CD4-positive, alpha-beta T cell treated with Interleukin-2 at 100 ng/mL for 4 hours (primary cell): ENCODE measurements around the gene CERS6.

Experiments
- DNase-seq: peaks from one replicate; pipeline ENCODE4 v3.0.0-alpha.2; 2020; ENCODE audit warnings: low spot score

CERS6 gene

DNA sequence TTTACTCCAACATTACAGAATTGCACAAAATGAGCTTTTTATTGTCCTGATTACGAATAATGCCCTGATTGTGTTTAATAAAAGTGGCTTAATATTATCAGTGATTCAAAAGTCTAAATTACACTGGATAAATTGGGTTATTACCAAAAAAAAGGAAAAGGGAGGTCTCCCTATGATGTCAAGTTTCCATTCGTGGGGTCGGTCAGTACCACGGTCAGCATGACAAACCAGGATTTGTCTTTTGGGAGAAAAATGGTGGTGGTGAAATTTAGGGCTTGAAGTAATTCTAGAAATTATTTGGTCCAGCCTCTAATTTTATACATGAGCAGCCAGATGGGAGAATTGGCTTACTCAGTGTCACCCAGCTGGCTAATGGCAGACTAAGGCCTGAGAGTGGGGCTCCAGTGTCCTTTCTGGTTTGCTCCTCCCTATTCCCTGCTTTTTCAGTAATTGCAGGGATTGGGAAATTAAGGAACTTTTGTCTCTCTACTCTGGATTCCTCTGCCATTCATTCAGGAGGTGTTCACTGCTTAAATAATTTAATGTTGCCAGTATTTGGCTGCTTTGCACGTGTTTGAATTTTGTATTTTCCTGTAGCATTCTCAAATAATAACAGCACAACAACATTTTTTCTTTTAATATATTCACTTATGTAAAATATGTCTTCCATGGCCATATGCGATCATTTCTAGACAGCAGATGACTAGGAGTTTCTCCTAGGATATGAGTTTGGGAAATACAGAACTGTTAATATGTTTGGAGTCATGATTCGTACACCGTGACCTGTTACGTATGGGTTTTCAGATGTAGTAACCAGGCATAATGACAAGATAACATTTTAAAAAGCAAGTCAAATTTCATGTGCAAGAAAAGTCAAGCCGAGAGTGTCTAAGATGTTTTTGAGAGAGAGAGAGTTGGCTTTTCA, 217.5 kb downstream of the CERS6 start:
- DNase-seq = no peak

DNA sequence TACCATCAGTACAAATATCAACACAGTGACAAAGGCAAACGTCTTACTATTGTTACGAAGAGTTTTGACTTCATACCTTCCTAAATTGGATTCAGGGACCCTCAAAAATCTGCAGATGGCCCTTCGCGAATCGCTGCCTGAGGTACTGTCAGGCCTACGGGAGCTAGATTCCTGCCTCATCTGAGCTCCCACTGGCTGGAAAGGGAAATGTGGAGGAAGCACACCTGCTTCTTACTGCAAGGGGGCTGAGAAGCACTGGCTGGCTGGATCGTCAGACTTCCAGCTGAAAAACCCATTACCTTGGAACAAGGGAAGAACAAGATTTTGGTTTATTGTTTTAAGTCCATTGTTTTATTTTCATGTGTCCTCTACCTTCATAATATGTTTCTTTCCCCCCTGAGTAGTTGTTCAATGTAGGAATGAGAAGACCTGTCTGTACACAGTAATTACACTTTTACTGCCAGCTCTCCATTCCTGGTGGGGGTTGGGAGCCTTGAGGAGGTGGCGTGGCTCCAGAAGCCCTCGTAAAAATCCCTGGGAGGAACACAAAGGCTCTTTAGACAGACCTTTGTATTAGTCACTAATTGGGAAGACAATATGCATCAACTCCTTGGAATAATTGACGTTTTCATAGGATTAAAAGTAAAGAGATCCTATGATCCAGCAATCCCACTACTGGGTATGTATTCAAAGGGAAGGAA, 222.2 kb downstream of the CERS6 start:
- DNase-seq = no peak

DNA sequence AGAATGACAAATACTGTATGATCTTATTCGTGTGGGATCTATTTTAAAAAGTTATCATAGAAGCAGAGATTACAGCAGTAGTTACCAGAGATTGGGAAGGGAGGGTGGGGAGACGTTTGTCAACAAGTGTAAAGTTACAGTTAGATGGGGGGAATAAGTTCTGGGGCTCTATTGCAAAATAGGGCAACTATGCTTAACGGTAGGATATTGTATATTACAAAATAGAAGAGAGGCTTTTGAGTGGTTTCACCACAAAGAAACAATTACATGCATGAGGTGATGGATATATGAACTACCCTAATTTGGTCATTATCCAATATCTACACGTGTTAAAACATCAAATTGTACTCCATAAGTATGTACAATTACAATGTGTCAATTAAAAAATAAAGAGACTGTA, 223.0 kb downstream of the CERS6 start:
- no peak for DNase-seq

DNA sequence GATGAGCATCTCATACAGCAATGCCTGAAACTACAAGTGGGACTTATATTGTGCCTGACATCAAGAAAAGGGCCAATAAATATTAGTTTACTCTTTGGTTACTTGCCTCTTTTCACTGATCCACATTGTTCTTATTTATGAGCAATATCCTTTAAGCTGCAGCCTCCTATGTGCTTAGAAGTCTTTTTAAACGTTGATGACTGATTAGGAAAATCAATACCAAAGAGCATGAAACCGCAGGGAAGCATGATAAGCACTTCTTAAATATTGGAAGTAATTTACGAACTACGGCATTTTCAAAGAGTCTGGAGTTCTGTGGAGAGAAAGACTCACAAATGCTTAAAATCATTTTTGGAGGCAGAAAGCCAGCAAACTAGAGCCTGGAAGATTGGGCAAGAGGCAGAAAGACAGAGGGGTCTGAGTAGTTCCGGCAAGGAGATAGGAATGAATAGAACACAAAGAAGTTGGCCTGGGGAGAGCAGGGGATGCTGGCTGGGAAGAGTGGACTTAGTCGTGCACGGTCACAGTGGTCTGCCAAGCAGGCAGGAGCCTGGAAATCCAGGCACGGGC, 223.8 kb downstream of the CERS6 start:
- DNase-seq = no peak

DNA sequence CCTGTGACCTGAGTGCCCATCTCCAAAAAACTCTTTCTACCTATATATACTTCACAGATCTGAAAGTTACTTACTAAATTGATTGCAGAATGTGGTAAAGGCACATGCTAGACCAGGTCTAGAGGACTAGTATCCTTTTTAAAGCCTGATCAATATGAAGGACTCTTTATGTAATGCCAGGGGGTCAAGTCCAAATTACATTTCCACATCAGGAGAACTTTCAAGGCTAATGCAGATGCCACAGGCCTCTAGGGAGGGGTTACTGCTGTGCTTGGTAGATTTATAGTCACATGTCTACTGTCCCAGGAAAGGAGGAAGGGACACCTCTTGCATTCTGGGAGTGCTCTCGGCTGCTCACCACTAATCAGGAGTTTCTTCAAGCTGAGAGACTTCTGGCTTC, 227.9 kb downstream of the CERS6 start:
- DNase-seq = no peak

DNA sequence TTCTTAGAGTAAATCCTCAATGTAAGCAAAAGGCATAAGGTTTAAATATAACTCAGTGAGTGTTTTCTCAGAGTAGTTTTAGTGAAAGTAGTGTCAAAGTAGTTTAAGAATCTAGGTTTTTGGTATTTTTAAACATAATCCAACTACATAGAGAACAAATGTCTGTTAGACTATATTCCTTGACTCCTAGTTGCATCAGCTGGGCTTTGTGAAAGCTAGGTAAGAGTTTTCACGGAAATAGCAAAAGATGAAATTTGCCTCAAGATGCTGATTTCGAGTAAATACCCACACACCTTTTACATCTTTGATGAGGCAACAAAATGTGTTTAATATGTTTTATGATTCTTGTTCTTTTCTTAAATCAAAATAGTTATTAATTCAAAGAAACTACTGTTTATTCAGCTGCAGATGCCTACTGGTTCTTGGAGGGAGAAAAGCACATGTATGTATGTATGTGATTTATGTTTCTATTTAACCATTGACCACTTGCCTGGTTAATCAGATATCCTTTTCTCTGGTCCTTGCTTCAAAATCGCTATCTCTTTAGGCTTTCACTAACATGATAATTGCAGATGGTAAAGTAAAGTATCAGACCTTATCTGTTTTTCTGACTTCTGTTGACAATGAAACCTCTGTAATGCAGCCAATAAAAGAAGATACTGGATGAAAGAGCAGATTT, 229.0 kb downstream of the CERS6 start:
- no peak for DNase-seq

DNA sequence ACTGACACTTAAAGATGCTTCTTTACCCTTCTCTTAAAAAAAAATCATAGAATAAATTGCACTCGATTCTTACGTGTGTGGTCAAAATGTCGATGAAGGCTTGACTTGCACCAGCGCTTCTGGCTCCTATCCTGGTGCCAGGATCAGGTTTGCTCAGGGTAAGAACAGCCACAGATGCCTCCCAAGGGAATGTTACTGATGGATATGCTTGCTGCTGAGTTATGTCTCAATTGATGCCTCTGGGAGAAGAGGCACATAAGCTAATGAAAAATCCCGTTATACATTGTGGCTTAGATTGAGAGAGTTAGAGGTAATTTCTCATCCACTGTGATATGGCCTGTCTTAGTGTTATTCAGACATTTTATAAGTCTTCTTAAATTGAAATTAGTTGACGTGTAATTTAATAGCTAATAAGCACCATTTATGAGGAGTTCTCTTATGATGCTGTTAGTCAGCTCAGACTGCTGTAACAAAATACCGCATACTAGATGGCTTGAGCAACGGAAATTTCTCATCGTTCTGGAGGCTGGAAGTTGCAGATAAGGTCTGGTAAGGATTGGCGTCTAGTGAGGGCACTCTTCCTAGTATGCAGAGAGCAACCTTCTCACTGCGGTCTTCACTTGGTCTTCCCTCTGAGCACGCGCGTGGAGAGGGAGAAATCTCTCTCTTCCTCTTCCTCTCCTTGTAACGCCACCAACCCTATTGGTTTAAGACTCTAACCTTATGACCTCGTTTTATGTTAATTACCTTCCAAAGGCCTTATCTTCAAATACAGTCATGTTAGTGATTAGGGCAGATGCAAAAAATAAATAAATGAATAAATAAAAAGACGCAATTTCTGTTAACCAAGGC, 229.8 kb downstream of the CERS6 start:
- DNase-seq = no peak

DNA sequence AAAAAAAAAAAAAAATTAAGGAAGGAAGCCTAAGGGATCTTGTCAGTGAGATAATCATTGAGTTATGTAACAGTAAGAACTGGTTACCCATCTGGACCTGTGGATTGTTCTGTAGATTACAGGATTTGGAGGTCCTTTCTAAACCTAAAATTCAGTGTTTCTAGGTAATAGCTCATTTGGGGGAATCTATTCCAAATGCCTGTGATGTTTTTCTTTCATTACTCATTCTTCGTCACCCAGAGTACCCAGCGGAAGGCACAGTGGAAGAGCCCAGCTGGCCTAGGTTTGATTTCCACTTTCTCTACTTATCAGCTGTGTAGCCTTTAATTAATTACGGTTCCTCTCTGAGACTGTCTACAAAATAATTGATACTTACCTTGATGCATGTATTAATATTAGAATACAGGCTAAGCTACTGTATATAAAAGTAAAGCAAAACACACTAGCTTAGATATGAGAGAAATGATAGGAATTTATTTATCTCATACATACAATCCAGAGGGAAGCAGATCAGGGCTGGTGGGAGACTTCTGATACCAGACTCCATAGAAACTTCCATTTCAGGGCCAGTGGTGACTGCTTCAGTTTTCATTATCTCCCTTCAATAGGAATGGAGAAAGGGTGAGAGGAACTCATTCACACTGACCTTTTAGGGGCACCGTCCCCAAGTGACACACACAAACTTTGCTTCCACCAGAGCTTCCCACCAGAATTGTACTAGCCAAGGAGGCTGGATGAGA, 230.6 kb downstream of the CERS6 start:
- no peak for DNase-seq

DNA sequence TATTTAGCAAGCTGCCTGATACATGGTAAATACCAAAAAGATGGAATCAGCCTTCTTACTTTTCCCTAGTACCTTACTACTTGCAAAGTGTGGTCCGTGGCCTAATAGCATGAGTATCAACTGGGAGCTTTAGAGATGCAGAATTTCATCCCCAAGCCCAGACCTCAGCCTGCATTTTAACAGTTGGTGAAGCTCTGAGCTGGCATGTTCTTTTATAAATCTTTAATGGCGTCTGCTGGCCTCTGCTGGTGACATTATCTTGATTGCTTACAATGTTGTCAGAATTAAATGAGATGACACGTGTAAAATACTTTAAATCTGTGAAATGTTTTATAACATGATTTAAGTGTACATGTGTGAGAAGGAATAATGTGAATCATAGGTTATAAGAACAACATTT, 231.2 kb downstream of the CERS6 start:
- no peak for DNase-seq

DNA sequence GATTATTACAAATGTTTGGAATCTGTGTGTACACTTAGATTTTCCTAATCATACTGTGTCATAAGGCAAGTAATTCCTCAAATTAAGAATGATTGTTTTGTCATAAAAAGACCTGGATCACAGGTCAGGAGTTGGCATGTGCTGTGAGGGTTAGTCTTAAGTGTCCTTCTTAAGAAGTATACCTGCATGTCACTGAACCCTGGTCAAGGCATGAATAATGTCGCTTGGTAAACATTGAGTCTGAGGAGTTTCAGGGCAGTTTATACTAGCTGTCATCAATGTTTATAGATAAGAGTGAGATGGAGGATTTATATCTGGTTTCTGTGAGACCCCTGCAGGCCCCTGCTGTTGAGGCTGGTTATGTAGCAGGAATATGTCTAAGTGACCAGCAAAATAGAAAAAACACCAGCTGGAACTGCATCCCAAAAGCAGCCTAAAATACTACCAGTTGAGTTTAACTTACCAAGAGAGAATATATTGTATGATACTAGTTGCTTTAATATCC, 234.4 kb downstream of the CERS6 start:
- no peak for DNase-seq

DNA sequence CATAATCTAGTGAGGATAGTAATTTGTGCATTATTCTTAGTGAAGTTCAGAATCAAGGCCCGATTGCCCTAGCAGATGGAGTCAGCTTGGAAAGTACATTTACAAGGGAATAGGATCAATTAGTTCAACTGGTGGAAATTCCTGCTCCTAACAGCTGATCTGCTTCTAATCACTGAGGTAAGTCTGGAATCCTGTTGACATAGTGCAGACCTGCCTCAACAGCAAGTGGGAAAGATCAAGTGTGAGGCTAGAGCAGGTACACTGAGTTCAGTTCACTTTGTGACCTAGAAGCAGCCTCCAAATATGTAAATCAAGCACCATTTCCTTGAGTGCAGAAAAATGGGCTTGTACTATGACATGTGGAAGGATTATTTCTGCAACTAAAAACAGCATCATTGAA, 235.1 kb downstream of the CERS6 start:
- DNase-seq = no peak

DNA sequence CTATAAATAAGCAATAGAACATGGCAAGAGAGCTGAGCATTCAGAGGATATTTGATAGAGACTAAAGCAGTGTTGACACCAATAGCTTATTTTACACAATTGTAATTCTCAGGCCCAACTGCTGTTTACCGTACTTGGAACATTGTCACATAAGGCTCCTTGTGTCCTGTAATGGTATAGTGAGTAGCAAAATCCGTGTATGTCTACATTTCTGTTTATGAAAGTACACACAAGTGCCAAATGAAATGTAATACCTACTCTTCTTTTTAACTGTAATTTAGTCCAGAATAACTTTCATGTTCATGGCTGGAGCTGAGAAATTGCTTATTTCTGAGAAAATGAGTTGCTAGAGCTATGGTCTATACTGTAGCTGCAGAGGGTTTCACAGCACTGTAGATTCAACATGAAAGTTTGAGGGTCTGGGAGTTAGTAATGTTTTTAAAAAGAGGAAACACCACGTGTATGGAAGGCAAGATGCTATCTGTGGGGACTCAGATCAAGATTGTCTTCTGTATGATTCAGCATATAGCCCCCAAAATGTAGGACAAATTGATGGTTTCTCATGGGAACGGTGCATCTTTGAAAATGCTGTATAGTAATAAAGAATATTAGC, 236.2 kb downstream of the CERS6 start:
- no peak for DNase-seq

DNA sequence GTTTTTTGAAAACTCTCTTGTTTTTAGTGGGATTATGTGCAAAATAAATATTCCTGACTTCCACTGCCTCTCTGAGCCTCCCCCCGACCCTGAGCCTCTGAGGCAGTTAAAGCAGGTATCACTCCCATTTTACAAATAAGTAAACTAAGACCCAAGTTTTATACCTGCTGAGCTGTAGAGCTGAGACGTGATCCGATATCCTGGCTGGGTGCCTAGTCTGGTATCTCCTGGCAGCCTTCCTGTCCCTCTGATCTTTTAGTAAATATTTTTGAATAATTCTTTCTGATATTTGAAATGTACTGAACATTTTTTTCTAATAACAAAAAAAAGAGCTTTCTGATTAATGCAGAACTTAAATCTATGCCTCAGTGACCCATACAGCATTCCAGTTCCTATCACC, 238.1 kb downstream of the CERS6 start:
- no peak for DNase-seq

DNA sequence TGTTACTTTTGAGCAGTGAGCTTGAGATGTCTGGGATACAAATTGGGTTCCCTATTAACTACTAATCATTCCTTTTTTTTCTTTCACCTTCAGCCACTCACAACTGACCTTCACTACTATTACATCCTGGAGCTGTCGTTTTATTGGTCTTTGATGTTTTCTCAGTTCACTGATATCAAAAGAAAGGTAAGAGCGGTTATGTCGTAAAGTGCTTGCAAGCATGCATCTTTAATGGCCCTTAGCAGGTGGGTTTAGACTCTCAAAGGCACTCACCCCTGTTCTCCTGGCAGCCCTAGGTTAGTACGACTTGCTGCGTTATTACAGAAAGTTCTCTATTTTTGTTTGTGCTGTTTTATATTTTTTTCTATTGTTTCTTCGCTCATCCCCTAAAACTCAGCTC, 238.8 kb downstream of the CERS6 start:
- DNase-seq = no peak

DNA sequence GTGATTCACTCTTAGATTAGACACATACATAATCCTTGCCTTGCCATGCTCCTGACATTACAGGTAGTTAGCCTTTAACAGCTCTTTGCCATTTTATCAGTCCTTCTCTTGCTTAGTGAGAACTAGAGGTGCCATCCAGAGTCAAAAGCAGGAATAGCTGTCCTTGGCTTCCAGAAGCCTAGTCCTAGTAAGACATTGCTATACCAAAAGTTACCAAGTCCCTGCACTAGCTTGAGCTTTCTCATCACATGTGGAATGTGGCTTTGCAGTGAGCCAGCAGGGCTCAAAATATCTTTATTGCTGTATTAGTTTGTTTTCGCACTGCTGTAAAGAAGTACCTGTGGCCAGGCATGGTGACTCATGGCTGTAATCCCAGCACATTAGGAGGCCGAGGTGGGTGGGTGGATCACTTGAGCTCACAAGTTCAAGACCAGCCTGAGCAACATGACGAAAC, 241.6 kb downstream of the CERS6 start:
- no peak for DNase-seq

DNA sequence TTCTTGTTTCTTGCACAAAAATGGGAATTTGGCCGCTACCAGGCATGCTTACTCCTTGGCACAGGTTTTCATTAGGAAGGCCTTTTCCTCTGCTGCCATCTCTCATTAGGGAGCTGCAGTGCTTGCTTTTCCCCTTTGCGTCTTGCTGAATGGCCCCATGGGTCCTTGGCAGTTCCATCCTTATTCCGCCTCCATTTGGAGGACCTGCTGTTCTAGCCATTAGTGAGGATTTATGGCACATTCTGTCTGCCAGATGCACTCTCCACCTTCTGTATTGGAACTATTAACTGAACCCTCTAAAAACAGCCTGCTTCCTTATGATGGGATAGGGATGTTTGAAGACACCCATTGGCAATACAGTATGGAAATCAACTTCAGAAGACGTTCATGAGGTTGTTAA, 242.9 kb downstream of the CERS6 start:
- DNase-seq = no peak

DNA sequence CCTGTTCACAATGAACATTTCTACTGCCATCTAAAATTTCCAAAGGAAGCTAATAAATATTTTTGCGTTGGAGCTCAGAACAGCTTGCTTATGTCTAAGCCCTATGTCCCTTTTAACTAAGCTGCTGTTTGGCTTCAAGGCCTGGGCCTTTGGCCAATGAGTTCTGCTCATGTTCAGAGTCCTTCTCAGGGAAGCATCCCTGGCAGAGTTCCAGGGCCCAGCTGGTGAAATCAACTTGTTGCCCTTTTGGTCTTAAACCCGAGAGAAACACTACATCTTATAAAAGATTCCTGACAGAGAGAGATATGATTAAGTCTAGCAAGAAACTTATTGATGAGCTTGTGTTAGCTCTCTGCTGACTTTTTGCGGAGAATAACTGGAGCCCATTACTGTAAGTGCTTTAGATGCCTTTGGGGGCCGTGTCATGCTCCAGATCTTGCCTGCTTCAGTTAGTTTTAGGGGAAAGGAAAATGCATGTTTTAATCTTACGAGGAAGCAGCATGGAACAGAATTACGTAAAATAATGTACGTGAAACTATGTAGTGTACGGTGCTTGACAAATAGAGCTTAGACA, 243.9 kb downstream of the CERS6 start:
- no peak for DNase-seq

DNA sequence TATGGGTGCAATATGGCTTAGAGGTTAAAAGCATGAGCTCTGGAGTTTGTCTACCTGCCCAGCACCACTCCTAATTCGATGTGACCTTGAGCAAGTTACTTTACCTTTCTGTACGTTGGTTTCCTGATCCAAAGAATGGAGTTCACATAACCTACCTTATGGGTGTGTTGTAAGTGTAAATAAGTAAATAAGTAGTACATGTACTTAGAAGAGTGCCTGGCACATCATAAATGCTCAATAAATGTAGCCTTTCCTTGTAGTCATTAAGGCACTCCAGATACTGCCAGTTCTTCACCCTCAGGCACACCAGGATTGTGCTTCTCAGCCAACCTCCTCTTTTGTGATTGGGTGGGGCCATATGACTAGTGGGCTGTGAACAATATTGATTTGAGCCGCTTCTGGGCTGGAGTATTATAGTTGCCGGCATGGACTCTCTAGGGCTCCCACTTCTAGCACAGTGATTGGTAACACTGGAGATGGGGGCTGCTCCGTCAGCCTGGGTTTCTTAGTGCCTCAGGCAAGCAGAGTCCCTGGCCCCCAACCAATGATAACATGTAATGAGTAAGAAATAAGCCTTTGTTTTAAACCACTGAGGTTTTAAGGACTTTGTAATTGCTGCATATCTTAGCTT, 244.7 kb downstream of the CERS6 start:
- no peak for DNase-seq

DNA sequence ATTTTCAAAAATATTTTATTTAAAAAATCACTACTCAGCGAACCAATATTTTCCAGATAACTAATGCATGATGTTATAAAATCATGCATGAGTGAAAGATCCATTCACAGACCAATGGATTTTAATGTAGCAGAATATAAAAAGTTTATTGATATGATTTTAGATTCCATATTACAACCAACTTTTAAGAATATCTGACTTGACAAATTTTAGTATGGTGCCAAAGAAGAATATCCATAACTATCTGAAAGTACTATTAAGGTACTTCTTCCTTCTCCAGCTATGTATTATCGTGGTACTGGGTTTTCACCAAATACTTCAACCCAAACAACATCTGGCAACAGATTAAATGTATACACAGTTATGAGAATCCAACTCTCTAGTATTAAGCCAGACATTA, 246.5 kb downstream of the CERS6 start:
- no peak for DNase-seq
